Liver (tissue), 3 donors: ENCODE data around the gene PLG.

Experiments
- HNF4G ChIP-seq: IDR thresholded peaks from 2 replicates; pipeline ENCODE4 v1.6.1; 2016; ENCODE audit warnings: antibody characterized with exemption
- RAD21 ChIP-seq, 2 donors: IDR thresholded peaks; 2 replicates each; pipeline ENCODE4 v1.6.1; 2016; ENCODE audit warnings: antibody characterized with exemption in 2 of 2, mild to moderate bottlenecking in 2 of 2
- RXRA ChIP-seq, 2 donors: IDR thresholded peaks; 2 replicates each; pipeline ENCODE4 v1.6.1; 2017 to 2018; ENCODE audit warnings: antibody characterized with exemption in 2 of 2, mild to moderate bottlenecking in 1 of 2
- TAF1 ChIP-seq: conservative IDR thresholded peaks from 2 replicates; pipeline ENCODE4 v1.6.1; 2016; ENCODE audit warnings: antibody characterized with exemption, mild to moderate bottlenecking
- YY1 ChIP-seq: IDR thresholded peaks from 2 replicates; pipeline ENCODE4 v1.6.1; 2016; ENCODE audit warnings: antibody characterized with exemption, mild to moderate bottlenecking
- TF ChIP-seq, protein P1 (sequence below): fragments of 150-350 bp; IDR thresholded peaks from 2 replicates; pipeline ENCODE4 v1.5.1; 2017; ENCODE audit warnings: improper control_type of control experiment, low read depth, low read length; ENCODE audit not compliant: missing input control
- donor health status: healthy.
- donor health status: healthy.

- TF ChIP-seq, protein P1, sequence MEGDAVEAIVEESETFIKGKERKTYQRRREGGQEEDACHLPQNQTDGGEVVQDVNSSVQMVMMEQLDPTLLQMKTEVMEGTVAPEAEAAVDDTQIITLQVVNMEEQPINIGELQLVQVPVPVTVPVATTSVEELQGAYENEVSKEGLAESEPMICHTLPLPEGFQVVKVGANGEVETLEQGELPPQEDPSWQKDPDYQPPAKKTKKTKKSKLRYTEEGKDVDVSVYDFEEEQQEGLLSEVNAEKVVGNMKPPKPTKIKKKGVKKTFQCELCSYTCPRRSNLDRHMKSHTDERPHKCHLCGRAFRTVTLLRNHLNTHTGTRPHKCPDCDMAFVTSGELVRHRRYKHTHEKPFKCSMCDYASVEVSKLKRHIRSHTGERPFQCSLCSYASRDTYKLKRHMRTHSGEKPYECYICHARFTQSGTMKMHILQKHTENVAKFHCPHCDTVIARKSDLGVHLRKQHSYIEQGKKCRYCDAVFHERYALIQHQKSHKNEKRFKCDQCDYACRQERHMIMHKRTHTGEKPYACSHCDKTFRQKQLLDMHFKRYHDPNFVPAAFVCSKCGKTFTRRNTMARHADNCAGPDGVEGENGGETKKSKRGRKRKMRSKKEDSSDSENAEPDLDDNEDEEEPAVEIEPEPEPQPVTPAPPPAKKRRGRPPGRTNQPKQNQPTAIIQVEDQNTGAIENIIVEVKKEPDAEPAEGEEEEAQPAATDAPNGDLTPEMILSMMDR = no peak
- TF ChIP-seq YY1 = peak; percentile 13
- peak; percentile 85 to 94 for TF ChIP-seq RXRA (IDR thresholded peaks at IDR 0.05)
- TF ChIP-seq TAF1 = no peak
- peak in 1 of 2 donors; percentile 2 for TF ChIP-seq RAD21 (IDR thresholded peaks at IDR 0.05)
- no peak for TF ChIP-seq HNF4G
Measured at GRCh38 chr6:160661216-160661615, 40.8 kb upstream of the PLG start.
